ENCODE results near the gene PATJ. TPM values are rescaled to one million over a fixed set of nuclear protein-coding genes. Genes with fewer than 3 reads are reported as not detected.

Gene PATJ
- total and polyA plus RNA-seq, 5 donors: 36.3 to 72.3 (median 51.8) TPM

GRCh38 chr1:62221171-62221570, 478.9 kb downstream of the PATJ start:
- WGBS: 94% methylated on average over 1 of the region's 1 CpG
- intact Hi-C loops (cut with DNase I): no loop called here
- no peak for ATAC-seq

GRCh38 chr1:62222321-62222720, 480.0 kb downstream of the PATJ start:
- WGBS: 94% methylated on average over 9 of the region's 9 CpGs
- Histone ChIP-seq H3K9me3 (ENCODE audit: control insufficient read depth, low read length) (no peaks in the 10 kb centered on the region), H3K27ac (ENCODE audit: low read length) (no peak overlapping the region), H3K4me1 (ENCODE audit: control insufficient read depth, insufficient read depth, low read length) (no peaks in the 10 kb centered on the region), H3K27me3 (ENCODE audit: control insufficient read depth, insufficient read depth) (no peaks in the 10 kb centered on the region), H3K4me3 (ENCODE audit: low read length) (no peak overlapping the region)
- intact Hi-C loops (cut with DNase I): no loop called here
- ATAC-seq (no peak), DNase-seq (no peak)

More at GRCh38 chr1:62221171-62221570, 478.9 kb downstream of the PATJ start:
- DNase-seq: no peak
- H3K4me3 ChIP-seq (ENCODE audit: low read length): no peak overlapping the region
- H3K4me1 ChIP-seq (ENCODE audit: control insufficient read depth, insufficient read depth, low read length): no peaks in the 10 kb centered on the region
- H3K9me3 ChIP-seq (ENCODE audit: control insufficient read depth, low read length): no peaks in the 10 kb centered on the region
- H3K27ac ChIP-seq (ENCODE audit: low read length): no peak overlapping the region
- no peaks in the 10 kb centered on the region for H3K27me3 ChIP-seq (ENCODE audit: control insufficient read depth, insufficient read depth)

GRCh38 chr1:62224182-62224581, 481.9 kb downstream of the PATJ start:
- ATAC-seq: no peak
- no peak for DNase-seq
- Histone ChIP-seq H3K27ac (ENCODE audit: low read length) (no peak overlapping the region), H3K27me3 (ENCODE audit: control insufficient read depth, insufficient read depth) (no peaks in the 10 kb centered on the region), H3K9me3 (ENCODE audit: control insufficient read depth, low read length) (no peaks in the 10 kb centered on the region), H3K4me3 (ENCODE audit: low read length) (no peak overlapping the region), H3K4me1 (ENCODE audit: control insufficient read depth, insufficient read depth, low read length) (no peaks in the 10 kb centered on the region)
- intact Hi-C loops (cut with DNase I): no loop called here
- 40% methylated on average over 2 of the region's 3 CpGs for WGBS

- no peak overlapping the region for H3K4me3 ChIP-seq (ENCODE audit: low read length)
Measured at GRCh38 chr1:62227496-62227895, 485.2 kb downstream of the PATJ start.

More at GRCh38 chr1:62227496-62227895, 485.2 kb downstream of the PATJ start:
- Histone ChIP-seq H3K27me3 (ENCODE audit: control insufficient read depth, insufficient read depth) (no peaks in the 10 kb centered on the region), H3K9me3 (ENCODE audit: control insufficient read depth, low read length) (no peaks in the 10 kb centered on the region), H3K27ac (ENCODE audit: low read length) (no peak overlapping the region), H3K4me1 (ENCODE audit: control insufficient read depth, insufficient read depth, low read length) (no peaks in the 10 kb centered on the region)
- intact Hi-C loops (cut with DNase I): no loop called here
- 89% methylated on average over 11 of the region's 11 CpGs for WGBS
- ATAC-seq: no peak
- no peak for DNase-seq

Small RNAs within 50 kb of the gene (microRNA-seq; reads per million reads assigned to microRNA genes)
- gene MIR3116-1 (0 reads per million in 2 donors), gene MIR3116-2 (0 reads per million in 2 donors)

Other genes starting within 250 kb of the PATJ start
- gene TM2D1, start 17.3 kb upstream of the PATJ start, total RNA-seq: 10 to 100 TPM; 40.2 to 47.3 (median 44.5) TPM
- 40.6 TPM for gene TM2D1, start 17.3 kb upstream of the PATJ start, polyA plus RNA-seq

All from right cardiac atrium (tissue), 5 donors.